Activated T-helper 1 cell treated with Interleukin-2 at 50 U/mL for 16 hours (primary cell): ENCODE data around the gene LELP1.
"Not testable (repeated sequence)": the region's sequence is repeated elsewhere in the genome, so short reads cannot be mapped to it uniquely, and the experiment has no call there.

Experiments
- DNase-seq: peaks from one replicate; pipeline ENCODE4 v3.0.0-alpha.2; 2020; ENCODE audit warnings: low read depth

Gene LELP1

DNA sequence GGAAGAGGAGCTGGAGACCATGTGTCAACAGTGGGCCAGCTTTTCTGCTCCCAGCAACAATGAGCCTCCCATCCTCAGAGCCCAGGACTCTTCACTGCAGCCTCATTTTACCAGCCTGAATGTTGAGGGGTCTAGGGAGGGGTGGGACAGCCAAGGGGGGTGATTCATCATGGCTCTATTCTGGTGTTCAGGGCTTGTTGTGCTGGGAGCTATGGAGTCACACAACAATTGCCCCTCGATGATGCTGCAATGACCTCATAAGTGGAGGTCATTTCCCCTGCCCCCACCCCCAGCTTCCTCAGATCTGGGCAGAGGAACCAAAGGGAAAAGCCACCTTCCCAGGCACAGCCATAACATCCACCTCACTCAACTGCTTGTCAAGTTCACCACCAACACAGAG lies at the start of gene LELP1:
TSS of gene LELP1 (plus strand) at position 301 of the 400 bp plus-strand sequence. CDS start 1,278 bp downstream, outside the sequence.
- no peak for DNase-seq

DNA sequence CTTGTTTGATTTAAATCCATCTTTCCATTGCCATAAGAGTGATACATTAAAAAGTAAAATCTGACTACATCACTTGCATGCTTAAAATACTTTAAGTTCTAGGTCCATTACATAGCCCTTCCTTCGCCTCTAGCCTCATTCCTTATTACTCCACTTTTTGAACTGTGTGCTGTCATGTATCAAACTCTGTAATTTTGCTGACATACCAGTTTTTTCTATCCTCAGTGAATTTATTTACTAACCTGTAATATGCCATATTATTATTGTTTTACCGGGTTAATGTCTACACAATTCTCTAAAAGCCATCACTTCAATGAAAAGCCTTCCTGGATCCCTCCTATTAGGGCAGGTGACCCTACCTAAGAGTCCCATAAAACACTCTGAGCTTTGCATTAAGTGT lies 47.7 kb upstream of the LELP1 start:
- DNase-seq: no peak

DNA sequence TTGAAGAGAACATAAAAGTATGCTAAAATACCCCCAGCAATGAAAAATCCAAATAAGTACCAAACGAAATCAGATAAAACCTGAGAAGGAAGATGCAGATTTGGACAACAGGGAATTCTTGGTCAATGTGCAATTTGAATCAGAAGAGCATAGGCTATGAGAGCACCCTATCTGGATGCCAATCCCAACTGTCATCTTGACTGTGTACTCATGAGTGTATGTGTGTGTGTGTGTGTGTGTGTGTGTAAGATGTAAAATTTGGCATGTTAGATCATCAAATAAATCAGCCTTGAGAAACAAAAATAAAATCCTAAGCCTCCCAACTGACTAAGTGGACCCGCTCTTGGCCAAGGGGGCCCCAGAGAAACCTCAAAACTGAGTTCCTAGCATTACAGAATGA lies 34.5 kb upstream of the LELP1 start:
- DNase-seq: no peak

DNA sequence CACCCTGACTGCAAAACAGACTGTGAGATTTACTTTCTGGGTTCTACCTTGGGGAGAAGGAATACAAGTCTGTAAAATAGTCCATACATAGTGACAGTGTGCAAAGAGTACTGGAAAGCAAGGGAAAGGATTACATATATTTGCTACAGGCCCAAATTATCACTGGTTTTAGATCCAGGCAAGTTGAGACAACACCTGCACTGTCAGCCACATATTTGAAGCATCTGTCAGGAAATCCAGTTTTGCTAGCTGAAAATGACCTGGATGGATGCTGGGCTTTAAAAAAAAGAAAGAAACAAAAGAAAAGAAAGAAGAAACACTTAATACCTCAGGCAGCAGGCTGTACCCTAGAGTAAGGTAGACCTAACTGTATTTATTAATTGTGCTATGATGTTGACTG lies 28.6 kb upstream of the LELP1 start:
- DNase-seq: no peak

DNA sequence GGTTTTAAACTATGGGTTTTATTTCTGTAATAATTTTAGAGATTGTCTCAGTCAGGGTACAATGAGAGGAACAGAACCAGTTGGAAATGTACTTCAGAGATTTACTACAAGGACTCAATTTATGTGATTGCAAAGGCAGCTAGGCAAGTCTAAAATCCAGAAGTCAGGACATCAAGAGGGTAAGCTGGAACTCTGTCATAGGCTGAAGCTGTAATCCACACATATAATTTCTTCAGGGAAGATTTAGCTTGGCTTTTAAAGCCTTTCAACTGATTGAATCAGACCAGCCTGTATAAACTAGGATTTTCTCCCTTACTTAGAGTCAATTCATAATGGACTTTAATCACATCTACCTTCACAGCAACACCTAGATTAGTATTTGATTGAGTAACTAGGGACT lies 24.3 kb upstream of the LELP1 start:
- no peak for DNase-seq

DNA sequence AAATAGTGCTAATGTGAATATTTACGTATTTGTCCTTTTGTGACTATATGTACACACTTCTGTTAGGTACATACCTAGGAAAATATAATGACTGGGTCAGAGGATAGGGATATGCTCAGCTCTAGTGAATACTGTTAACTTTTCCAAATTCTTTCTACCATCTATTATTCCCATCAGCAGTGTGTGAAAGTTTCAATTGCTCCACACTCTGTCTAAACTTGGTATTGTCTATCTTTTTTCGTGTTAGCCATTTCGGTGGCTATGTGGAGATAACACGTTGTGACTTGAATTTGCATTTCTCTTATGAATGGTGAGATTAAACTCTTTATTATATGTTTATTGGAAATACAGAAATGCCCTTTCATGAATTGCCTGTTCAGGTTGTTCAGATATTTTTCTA lies 22.7 kb upstream of the LELP1 start:
- no peak for DNase-seq

DNA sequence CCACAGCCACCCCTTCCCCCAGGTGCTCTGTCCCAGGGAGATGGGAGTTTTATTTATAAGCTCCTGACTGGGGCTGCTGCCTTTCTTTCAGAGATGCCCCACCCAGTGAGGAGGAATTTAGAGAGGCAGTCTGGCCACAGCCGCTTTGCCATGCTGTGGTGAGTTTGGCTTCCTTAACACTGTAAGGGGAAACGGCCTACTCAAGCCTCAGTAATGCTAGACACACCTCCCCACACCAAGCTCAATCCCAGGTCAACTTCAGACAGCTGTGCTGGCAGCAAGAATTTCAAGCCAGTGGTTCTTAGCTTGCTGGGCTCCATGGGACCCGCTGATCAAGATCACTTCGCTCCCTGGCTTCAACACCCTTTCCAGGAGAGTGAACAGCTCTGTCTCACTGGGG lies 14.9 kb upstream of the LELP1 start:
- DNase-seq: not testable (repeated sequence)

DNA sequence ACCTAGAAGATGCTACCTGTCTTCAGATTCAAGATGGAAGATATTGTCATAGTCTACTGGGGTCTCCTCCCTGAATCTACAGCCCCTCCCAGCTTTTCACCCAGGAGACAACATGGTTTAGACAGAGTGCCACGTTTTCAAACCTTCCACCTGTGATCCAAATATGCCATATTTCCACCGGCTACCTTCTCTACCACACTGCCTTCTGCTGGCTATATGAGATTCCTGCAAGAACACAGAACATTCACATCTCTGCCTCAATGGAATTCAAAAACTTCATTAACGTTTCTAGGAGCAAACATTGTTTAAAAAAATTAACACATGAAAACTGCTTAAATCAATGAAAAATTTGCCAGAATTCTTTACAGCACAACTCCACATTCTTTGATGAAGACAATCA lies 12.9 kb upstream of the LELP1 start:
- no peak for DNase-seq

DNA sequence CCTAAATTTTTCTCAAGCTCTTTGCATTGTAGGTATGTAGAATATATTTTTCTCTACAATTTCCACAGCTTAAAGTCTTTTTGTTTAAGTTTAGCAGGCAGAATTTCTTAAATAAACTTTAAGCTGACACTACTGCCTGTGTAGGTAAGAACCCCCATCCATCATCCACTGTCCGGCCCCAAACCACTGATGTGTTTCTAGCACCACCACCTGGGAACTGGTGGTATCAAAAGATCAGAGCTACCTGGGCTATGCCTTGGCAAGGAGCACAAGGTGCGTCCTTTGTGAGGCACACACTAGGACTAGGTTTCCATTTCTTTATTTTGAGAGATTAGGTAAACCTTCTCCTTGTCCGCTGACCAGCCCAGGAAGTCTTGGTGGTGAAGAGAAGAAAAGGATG lies 10.5 kb upstream of the LELP1 start:
- DNase-seq: no peak

DNA sequence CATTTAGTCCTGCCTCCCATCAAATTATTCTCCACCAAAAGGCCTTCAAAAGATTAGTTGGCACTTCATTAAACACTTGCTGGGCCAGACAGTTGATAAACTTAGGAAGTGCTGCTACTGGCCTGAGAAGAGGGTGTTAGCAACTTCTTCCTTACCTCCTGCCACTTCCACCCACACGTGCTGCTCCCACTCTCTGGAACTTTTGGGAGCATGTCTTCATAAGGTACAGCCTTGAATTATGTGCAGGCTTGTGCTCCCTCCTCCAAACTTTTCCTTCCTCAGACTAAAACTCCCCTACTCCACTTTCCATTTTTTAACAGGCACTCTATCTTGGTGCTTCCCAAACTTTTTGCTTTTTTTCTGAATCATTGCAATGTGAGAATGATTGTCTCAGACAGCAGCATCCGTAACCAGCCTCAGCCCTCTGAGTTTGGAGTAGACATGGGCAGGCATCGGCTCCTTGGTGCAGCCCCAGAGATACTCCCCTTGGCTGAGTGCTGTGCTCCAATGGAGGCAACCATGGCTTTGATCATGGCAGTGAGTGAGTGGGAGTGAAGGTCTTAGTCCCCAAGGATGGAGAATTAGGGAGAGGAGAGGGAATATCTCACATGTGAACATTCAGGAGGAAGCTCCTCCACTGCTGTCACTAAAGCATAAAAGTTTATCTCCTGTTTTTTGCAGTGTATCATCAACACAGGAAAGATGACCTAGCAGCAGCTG lies 8.7 kb upstream of the LELP1 start:
- DNase-seq: no peak

DNA sequence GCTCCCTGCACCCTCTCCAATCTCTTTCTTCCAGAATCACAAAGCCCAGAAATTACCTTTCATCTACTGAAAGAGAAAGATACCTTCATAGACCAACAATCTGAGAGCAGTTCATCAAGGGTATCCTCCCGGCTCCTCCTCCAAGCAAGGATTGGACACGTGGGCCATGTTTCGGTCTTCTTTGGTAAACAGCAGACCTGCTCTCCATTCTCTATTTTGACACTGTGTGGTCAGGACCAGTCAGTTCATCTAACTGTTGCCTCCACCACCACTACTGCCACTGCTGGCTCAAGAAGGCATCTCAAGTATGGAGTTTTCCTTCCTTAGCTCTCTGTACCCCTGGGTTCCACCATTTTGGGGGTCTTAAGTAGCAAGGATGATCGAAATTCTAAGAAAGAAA lies 8.0 kb upstream of the LELP1 start:
- DNase-seq: no peak

DNA sequence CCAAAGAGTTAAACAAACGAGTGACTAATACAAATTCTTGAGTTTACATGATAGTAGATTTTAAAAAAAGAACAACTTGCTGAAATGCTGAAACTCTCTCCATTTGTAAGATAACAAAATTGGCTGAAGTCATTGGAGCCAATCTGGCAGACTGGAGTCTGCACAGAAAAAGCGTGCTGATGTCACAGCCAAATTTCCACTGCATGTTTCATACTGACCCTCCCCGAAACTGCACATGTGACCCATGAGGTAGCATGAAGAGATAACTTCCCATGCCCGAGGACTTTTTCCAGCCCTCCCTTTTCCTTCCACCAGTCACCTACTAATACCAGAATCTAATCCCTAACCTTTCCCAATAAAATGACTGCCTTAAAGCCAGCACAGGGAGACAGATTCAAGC lies 1.2 kb upstream of the LELP1 start:
- no peak for DNase-seq

DNA sequence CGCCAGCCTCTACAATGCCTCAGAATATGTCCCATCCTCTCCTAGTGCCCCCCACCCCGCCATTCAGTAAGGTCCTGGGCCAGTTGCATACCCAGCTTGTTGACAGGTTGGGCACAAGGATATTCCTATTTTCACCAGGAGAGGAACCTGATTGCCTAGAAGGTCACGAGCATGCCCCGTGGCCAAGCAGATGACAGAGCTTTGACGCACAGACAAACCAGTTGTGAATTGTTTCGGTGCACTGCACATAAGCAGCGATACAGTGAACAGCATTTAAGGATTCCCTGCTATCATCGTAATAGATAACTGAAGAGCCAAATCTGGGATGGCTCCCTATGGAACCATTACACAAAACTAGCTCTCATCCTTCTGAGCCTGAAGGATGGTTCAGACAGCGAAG lies 3.4 kb downstream of the LELP1 start:
- no peak for DNase-seq

DNA sequence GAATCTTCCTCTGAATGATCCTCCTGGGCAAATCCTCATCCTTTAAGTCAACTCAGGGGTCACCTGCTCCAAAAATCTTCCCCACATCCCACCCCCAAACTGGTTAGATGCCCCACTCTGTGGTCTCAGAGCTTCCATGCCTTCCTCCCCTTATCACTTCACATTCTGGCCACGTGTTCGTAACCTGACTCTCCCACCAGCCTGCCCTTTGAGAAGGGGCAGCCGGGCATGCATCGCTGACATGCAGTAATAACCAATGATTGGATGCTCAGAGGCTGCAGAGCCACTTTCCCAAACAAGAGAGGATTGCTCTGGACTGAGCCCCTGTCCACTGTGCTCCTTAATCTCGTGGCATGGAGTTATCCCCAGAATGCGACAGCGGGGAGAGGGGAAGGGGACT lies 7.0 kb downstream of the LELP1 start:
- no peak for DNase-seq

DNA sequence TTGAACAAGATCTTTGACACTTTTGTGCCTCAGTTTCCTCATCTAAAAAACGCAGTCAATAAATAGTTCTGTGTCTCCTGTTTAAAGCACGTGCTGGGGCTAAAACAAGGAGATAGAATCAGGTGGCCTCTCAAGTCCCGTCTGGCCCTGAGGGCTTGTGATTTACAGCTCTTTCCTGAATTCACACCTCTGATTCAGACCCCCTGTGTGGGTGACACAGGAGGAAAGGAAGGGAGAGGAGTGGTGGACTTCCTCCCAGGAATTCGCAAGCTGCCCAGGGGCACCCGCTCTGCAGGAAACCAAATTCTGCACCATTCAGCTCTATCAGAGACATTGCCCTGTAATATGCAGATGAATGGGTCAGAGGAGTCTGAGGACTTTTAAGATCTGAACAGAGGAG lies 9.0 kb downstream of the LELP1 start:
- no peak for DNase-seq

DNA sequence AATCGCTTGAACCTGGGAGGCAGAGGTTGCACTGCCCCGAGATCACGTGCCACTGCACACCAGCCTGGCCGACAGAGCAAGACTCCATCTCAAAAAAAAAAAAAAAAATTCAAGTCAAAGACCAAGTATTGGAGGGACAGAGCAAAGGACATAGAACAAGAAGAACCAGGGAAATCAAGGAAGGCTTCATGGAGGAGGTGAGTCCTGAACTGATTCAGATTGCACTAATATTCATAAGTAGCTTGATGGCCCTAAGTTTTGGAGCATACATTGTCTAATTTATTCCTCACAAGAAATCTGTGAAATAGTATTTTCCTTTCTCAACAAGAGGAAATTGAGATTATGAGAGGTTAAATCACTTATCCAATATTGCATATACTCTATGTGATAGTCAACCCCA lies 10.3 kb downstream of the LELP1 start:
- DNase-seq: no peak

DNA sequence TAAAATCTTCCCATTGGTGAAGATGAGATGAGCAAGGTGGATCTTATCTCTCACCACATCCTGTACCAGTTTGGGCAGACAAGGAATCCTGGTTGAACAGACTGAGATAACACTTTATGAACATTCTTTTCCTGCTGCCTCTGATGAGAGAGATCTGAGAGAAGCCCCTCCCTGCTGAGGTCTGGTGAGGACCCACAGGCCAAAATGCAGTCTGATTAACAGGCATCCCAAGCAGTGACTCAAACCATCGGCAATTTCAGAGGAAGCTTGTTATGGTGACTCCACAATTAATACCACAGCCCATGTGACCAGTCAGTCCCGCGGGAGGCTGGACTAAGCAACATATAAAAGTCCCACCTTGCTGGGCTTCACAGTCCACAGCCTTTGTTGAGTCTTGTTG lies 14.0 kb downstream of the LELP1 start, which contains the start of gene PRR9:
TSS of gene PRR9 (plus strand) at position 373 of the 400 bp plus-strand sequence. CDS start 561 bp downstream, outside the sequence.
- DNase-seq: no peak

DNA sequence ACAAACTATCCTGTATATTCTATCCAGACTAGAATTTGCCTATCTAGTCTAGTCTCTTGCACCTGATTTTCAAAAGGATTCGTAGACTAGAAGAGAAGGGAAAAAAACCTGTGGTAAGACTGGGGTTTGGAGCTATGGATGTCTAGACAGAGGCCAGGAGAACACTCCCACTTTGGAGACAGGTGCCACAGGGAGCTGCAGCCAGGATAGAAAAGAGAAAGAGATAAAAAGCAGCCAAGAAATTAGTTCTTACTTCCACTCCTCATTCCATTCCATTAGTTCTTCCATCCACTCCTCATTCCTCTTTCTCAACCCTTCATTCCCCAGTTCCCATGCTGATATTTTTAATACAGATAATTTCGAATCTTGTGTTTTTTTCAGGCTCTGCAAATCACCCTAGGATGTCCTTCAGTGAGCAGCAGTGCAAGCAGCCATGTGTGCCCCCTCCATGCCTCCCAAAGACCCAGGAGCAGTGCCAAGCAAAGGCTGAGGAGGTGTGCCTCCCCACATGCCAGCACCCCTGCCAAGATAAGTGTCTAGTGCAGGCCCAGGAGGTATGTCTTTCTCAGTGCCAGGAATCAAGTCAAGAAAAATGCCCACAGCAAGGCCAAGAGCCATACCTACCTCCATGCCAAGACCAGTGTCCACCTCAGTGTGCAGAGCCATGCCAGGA lies 14.7 kb downstream of the LELP1 start:
- no peak for DNase-seq

DNA sequence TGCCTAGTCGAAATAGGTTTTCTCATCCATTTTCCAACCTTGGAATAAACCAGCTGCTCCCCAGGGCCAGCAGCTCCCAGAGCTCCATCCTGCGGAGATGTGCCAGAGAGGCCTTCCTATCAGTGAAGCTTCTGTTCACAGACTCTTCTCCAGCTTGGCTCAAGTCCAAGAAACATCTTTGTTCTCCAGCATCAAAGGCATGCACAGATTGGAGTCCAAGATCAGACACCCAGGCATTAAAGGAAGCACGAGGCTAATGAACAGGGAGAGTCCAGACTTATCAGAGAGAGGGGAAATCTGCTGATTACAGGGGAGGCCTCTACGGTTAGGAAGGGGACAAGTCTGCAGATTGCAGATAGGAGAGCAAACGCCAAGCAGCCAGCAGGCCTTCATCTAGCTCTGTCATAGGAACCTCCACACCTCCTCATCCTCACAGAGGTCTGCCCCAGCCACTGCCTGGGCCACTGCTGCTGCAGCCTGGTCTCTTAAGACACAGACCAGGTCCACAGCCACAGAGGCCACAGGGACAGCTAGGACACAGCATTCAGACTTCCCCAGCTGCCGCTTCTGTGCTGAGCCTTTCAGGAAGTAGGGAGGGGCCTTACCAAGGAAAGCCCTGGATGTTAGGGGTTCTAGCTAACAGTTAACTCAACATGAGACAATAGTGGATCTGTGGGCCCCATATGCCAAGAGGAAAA lies 17.5 kb downstream of the LELP1 start:
- no peak for DNase-seq

DNA sequence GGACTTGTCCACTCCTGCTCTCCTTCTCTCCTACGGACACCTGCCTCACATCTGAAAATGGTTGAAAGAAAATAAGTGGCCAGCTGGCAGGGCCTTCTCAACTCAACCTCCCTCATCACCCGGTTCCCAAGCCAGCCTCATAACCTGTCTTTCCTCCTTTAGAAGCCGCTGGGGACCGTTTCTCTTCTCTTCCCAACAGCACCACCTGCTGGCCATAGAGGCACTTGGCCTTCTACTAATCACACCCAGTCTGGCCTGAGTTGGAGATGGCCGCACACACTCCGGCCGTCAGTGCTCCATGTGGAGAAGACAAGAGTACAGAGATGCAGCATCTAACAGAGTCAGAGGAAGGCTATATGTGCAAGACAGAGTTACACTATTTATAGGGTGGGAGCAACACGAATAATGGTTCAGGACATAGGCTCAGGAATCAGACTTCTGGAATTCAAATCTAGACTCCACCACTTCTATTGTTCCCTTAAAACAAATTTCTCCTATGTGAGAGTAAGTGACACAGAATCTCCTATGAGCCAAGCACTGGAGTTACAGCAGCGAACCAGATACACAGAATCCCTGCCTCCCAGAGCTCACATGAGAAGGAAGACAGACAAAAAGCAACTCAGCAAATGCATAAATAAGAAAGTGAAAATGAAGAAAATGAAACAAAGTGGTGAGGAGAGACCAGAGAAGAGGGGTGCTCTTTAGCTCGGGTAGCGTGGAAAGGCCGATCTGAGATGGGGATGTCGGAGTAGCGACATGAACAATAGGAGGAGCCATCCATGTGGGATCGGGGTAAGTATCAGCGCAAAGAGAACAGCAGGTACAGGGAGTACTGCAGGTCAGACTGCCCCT lies 20.0 kb downstream of the LELP1 start:
- not testable (repeated sequence) for DNase-seq

DNA sequence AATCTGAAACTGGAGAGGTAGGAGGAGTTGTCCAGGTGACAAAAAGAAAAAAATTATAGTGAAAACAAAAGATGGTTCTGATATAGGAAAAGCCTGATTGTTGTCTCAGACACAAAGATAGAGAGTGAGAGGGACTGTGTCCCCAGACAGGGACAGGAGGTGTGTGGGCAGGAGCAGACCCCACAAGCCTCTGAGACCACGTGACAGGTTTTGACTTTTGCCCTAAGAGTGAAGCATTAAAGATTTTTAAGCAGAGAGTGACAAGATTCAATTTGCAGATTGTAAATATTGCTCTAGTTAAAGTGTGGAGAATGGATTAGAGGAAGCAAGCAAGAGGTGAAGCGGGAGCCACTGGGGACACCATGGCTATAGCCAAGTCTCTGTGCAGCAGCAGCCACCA lies 24.6 kb downstream of the LELP1 start:
- no peak for DNase-seq

DNA sequence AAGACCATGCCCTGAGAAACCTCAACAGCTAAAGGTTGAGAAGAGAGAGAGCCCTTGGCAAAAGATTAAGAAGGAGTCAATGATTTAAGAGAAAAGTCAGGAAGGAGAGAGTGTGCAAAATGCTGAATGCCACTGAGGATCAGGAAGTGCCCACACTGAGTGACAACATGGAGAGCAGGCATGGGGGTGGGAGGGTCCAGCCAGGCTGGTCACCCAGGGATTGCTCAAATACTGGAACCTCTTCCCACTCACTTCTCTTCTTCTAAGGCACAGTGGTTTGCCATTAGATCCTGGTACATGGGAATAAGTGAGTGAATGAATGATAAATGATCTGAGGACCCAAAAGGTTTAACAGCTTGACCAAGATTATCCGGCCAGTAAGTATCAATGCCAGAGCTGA lies 25.3 kb downstream of the LELP1 start:
- no peak for DNase-seq
